ENCODE data around the gene VAMP2. TPM values are rescaled to one million over a fixed set of nuclear protein-coding genes. Genes with fewer than 3 reads are reported as not detected.
"Not testable (repeated sequence)": the region's sequence is repeated elsewhere in the genome, so short reads cannot be mapped to it uniquely, and the experiment has no call there.

Gene VAMP2
- total RNA-seq, 4 donors from 2014 or later, result 20.9 to 49.4 (median 30.1) TPM

DNA sequence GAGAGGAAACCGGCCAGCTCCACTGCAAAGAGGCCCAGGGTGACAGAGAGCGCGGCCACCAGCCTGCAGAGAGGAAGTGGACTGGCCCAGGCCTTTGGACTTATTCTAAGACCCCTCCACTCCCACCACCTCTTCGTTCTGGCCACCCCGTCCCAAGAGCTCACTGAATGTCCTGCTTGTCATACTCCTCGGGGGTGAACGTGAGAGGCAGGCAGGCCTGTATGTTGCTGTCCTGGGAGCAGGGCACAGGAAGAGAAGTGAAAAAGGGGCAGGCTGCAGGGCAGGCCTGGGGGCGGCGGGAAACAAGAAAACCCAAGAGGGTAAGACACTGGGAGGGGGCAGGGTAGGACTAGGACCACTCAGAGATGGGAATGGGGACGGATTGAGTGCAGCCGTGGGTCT lies 13.0 kb upstream of the VAMP2 start:
- 9% methylated on average over 11 of the region's 11 CpGs; no CpG with 5 or more reads in 1 of the 2 donors for WGBS, 2 donors (ENCODE audit: low coverage in 1 of 2)
- peak; percentile 41 for DNase-seq
- no peaks in the 10 kb centered on the region for H3K27me3 ChIP-seq
- H3K9me3 ChIP-seq, result no peaks in the 10 kb centered on the region
- H3K36me3 ChIP-seq, result no peaks in the 10 kb centered on the region
- H3K4me3 ChIP-seq, result peak overlapping the region; percentile 45 to 78 (median 50)
- H3K4me1 ChIP-seq, result peaks cover 22 to 38% (median 27%) of the 10 kb centered on the region in 4 donors
- TF ChIP-seq POLR2AphosphoS5 (IDR thresholded peaks at IDR 0.05) (no peak), EP300 (IDR thresholded peaks at IDR 0.05; ENCODE audit: low read depth) (no peak), POLR2A (IDR thresholded peaks at IDR 0.05) (no peak)
- TF ChIP-seq, protein P1, sequence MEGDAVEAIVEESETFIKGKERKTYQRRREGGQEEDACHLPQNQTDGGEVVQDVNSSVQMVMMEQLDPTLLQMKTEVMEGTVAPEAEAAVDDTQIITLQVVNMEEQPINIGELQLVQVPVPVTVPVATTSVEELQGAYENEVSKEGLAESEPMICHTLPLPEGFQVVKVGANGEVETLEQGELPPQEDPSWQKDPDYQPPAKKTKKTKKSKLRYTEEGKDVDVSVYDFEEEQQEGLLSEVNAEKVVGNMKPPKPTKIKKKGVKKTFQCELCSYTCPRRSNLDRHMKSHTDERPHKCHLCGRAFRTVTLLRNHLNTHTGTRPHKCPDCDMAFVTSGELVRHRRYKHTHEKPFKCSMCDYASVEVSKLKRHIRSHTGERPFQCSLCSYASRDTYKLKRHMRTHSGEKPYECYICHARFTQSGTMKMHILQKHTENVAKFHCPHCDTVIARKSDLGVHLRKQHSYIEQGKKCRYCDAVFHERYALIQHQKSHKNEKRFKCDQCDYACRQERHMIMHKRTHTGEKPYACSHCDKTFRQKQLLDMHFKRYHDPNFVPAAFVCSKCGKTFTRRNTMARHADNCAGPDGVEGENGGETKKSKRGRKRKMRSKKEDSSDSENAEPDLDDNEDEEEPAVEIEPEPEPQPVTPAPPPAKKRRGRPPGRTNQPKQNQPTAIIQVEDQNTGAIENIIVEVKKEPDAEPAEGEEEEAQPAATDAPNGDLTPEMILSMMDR (IDR thresholded peaks at IDR 0.05), result no peak
- in situ Hi-C loops (cut with MboI; ENCODE audit: low pct_ligation_motif_present in 1 of 4, low pct_unique_long_range_greater_than_20kb in 1 of 4, low sequenced_read_pairs in 3 of 4) (no loop called here), intact Hi-C loops (cut with DNase I; ENCODE audit: low total_unique reads) (no loop called here)
- peak overlapping the region; percentile 85 to 87 (median 86) for H3K27ac ChIP-seq

DNA sequence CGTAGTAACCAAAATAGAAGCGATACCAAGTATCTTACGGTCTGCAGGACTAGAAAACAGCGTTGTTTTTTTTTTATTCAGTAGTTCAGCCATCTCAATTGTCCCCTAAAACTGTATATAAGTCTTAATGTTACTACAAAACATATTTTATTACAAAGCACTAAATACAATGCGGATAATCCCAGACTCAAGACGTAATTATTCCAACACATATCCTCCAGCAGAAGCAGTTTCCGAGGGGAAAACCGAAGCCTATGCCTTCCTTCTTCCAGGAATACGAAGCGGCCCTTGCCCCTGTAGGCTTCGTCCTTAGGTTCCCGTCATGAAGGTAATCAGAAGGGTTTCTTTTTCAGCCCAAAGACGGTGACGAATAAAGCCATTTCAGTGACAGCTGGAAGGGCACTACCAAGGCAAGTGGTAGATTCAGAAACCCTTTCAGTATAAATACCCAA lies 11.1 kb upstream of the VAMP2 start:
- H3K27ac ChIP-seq, result peak overlapping the region; percentile 85 to 91 (median 89)
- TF ChIP-seq POLR2AphosphoS5 (IDR thresholded peaks at IDR 0.05), result no peak
- TF ChIP-seq EP300 (IDR thresholded peaks at IDR 0.05; ENCODE audit: low read depth), result no peak
- TF ChIP-seq POLR2A (IDR thresholded peaks at IDR 0.05), result no peak
- TF ChIP-seq, protein P1 (IDR thresholded peaks at IDR 0.05), result no peak
- no peaks in the 10 kb centered on the region for H3K27me3 ChIP-seq
- intact Hi-C loops (cut with DNase I; ENCODE audit: low total_unique reads) (no loop called here), in situ Hi-C loops (cut with MboI; ENCODE audit: low pct_ligation_motif_present in 1 of 4, low pct_unique_long_range_greater_than_20kb in 1 of 4, low sequenced_read_pairs in 3 of 4) (no loop called here)
- H3K36me3 ChIP-seq, result no peaks in the 10 kb centered on the region
- 5 to 6% methylated on average over 14 of the region's 14 CpGs for WGBS, 2 donors (ENCODE audit: low coverage in 1 of 2)
- no peaks in the 10 kb centered on the region for H3K9me3 ChIP-seq
- peaks cover 22 to 40% (median 27%) of the 10 kb centered on the region in 4 donors for H3K4me1 ChIP-seq
- DNase-seq, result peak; percentile 17
- peak overlapping the region in 3 of 4 donors; percentile 25 to 51 (median 36) for H3K4me3 ChIP-seq

DNA sequence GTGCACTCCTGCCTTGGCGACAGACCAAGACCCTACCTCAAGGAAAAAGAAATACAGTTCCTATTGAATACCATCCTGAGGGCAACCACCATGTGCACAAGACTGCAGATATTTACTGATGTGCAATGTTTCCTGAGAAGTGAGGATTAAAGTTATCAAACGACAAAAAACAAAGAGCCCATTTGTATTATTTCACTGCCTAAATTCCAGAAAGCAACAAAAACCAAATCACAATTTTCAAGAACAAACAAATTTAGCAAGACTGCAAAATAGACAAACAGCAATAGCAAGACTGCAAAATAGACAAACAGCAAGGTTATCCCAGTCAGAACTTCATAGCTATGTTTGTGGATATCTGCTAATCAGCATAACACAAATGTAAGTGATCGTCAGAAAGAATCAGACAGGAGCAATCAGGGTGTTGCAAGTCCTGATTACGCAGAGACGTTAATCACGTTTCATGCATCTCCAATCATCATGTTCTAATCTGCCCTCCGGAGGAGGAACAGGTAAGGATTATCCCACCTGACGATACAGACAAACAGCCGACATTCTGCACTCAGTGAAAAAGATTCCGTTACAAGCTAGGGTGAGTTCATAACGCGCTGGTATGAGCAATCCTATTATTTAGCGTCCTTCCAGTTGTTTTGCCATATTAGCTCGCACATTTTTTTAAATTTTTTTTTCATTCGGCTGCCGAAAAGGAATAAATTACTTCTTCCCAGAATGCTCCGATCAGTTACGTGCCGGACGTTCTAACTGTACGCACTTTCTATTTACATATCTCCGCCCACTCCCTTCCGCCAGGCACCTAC lies 10.5 kb upstream of the VAMP2 start:
- 0 to 1% methylated on average over 19 to 23 of the region's 23 CpGs for WGBS, 2 donors (ENCODE audit: low coverage in 1 of 2)
- H3K27me3 ChIP-seq, result no peaks in the 10 kb centered on the region
- in situ Hi-C loops (cut with MboI; ENCODE audit: low pct_ligation_motif_present in 1 of 4, low pct_unique_long_range_greater_than_20kb in 1 of 4, low sequenced_read_pairs in 3 of 4) (no loop called here), intact Hi-C loops (cut with DNase I; ENCODE audit: low total_unique reads) (no loop called here)
- TF ChIP-seq EP300 (IDR thresholded peaks at IDR 0.05; ENCODE audit: low read depth) (peak; percentile 47), POLR2AphosphoS5 (IDR thresholded peaks at IDR 0.05) (peak; percentile 100), POLR2A (IDR thresholded peaks at IDR 0.05) (peak; percentile 100)
- TF ChIP-seq, protein P1 (IDR thresholded peaks at IDR 0.05), result no peak
- peak overlapping the region; percentile 18 to 51 (median 30) for H3K4me3 ChIP-seq
- DNase-seq, result peak; percentile 84
- no peaks in the 10 kb centered on the region for H3K9me3 ChIP-seq
- peak overlapping the region; percentile 85 to 91 (median 89) for H3K27ac ChIP-seq
- H3K36me3 ChIP-seq, result no peaks in the 10 kb centered on the region
- peaks cover 22 to 40% (median 27%) of the 10 kb centered on the region in 4 donors for H3K4me1 ChIP-seq

DNA sequence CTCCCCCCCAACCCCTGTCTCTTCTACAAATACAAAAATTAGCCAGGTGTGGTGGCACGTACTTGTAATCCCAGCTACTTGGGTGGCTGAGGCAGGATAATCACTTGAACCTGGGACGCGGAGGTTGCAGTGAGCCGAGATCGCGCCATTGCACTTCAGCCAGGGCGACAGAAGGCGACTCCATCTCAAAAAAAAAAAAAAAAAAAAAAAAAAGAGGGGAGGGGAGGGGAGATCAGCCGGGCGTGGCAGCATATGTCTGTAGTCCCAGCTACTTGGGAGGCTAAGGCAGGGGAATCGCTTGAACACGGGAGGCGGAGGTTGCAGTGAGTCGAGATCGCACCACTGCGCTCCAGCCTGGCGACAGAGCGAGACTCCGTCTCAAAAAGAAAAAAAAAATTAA lies 7.4 kb upstream of the VAMP2 start:
- H3K27me3 ChIP-seq; H3K9me3 ChIP-seq; H3K4me3 ChIP-seq; in situ Hi-C loops (cut with MboI; ENCODE audit: low pct_ligation_motif_present in 1 of 4, low pct_unique_long_range_greater_than_20kb in 1 of 4, low sequenced_read_pairs in 3 of 4); intact Hi-C loops (cut with DNase I; ENCODE audit: low total_unique reads); DNase-seq; H3K27ac ChIP-seq; H3K36me3 ChIP-seq: not testable (repeated sequence)
- 87 to 95% methylated on average over 11 to 19 of the region's 19 CpGs for WGBS, 2 donors (ENCODE audit: low coverage in 1 of 2)
- H3K4me1 ChIP-seq, result peaks cover 7 to 23% (median 11%) of the 10 kb centered on the region in 4 donors

Data from transverse colon (tissue), 4 donors.